Heart left ventricle (tissue), 13 donors: ENCODE data around the gene MALRD1.

Experiments used
- POLR2A ChIP-seq, 2 donors: fragments of 450-650 bp; IDR thresholded peaks; one replicate each; pipeline ENCODE4 v1.6.1; 2017; ENCODE audit warnings: antibody characterized with exemption in 2 of 2, mild to moderate bottlenecking in 2 of 2, moderate library complexity in 2 of 2
- TF ChIP-seq, protein P1 (sequence below), 12 donors: fragments of 200-600 bp; sonication (generic) in 4 of 12; IDR thresholded peaks; one replicate each; pipeline versions ENCODE4 v1.5.0 to v1.8.0; 2018 to 2022; ENCODE audit warnings: antibody characterized with exemption in 12 of 12, mild to moderate bottlenecking in 5 of 12
- donor health status: ischemic (EF 13 %, LVEDD 7.1; RV severe dilation, severe dysfunction).
- donor health status: DM: no; HTN: yes; CAD: no.
- donor health status: DM: no; HTN: no; CAD: no.
- donor health status: ischemic (EF 25% LVEDD 6.9; RV normal size, moderate dysfunction).
- donor health status: ischemic (EF 25% LVEDD 5.7; RV mildly dilated, moderate dysfunction).
- donor health status: ischemic (EF 35%, LVEDD 5.7; RV mildly dilated, moderate dysfunction).
- donor health status: nonischemic (EF 11% LVEDD 7.7; RV severe dilation, severe dysfunction).
- donor health status: DM: yes; HTN: yes; CAD: no.
- donor health status: PGD.
- donor health status: ischemic (EF 29% LVEDD 5.4; RV normal size, mild dysfunction).
- donor health status: nonischemic (EF 23%, LVEDD 6.1; RV moderate dilation, normal function).

DNA sequence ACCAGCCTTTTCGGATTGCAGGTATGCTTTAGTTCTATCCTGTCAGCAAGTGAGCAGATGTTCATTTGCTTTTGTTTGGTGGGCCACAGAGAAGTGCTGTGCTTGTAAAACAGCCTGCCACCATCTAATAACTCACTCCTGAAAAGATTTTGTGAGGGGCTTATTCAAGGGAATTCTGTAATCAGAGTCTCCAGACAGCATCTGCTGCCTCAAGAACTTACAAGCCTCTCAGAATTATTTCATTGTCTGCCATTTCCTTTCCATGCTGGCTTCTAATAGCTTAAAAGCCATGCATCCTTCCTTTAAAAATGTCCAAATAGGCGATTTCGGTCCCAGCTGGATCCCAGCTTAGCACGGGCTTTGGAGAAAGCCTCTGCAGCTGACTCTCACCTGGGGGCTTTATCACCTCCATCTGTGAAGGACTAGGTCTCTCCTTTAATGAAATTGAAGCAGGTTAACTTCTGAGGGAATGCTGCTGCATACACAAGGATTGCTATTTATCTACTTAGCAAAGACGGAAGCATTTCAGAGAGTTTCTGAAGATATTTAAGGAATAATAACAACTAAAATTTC is 48.0 kb downstream of the MALRD1 start:
- TF ChIP-seq, protein P1, sequence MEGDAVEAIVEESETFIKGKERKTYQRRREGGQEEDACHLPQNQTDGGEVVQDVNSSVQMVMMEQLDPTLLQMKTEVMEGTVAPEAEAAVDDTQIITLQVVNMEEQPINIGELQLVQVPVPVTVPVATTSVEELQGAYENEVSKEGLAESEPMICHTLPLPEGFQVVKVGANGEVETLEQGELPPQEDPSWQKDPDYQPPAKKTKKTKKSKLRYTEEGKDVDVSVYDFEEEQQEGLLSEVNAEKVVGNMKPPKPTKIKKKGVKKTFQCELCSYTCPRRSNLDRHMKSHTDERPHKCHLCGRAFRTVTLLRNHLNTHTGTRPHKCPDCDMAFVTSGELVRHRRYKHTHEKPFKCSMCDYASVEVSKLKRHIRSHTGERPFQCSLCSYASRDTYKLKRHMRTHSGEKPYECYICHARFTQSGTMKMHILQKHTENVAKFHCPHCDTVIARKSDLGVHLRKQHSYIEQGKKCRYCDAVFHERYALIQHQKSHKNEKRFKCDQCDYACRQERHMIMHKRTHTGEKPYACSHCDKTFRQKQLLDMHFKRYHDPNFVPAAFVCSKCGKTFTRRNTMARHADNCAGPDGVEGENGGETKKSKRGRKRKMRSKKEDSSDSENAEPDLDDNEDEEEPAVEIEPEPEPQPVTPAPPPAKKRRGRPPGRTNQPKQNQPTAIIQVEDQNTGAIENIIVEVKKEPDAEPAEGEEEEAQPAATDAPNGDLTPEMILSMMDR (IDR thresholded peaks at IDR 0.05), result no peak
- no peak for TF ChIP-seq POLR2A (IDR thresholded peaks at IDR 0.05)
